GM18870 (cell line): ENCODE data around the gene KDM6B.

ENCODE experiments used
- ATAC-seq: cut with Tn5 transposase; IDR thresholded peaks from one replicate; pipeline ENCODE4 v1.9.1; 2021; ENCODE audit warnings: moderate library complexity; ENCODE audit not compliant: unreplicated experiment

The KDM6B gene

DNA sequence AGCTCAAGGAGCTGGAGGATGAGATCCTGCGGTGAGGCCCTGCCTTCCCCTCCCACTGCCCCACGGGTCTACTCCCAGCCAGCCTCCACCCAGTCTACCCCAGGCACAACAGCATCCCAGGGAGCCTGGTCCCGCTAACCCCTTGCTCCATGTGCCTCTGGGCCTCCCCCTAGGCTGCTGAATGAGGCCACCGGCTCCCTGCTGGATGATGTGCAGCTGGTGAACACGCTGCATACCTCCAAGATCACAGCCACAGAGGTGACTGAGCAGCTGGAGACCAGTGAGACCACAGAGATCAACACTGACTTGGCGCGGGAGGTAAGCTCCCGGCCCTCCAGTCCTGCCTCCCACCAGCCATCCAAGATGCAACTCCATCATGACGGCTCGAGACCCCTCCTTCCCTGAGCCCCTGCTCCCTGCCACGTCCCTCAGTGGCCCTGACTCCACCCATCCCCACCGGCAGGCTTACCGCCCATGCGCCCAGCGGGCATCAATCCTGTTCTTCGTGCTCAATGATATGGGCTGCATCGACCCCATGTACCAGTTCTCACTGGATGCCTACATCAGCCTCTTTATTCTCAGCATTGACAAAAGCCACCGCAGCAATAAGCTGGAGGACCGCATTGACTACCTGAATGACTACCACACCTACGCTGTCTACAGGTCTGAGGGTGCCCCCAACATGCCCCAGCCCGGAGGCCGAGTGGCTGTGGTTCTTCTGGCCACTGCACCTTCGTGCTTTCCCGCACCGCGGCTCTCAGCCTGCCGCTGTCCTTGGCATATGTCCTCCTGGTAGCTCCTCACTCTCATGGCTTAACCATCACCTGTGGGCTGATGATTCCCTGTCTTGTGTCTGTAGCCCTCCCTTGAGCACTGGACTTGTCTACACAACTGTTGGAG is 15.0 kb upstream of the KDM6B start:
- ATAC-seq: no peak

DNA sequence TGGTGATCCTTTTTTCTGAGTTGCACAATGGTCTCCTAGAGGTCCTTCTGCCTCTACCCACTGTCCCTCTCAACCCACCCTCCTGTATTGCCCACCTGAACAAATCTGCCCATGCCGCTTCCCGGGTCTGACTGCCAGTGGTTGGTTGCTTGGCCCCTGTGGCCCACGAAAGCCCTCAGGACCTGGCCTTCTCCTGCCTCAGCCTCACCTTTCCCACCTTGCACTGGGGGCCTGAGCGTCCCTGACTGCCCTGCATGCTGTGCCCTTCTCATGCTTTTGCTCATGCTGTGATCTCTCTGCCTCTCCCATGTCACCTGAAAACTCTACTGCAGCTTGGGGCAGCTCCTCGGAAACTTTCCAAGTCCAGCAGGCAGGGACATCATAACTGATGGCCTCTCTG is 13.8 kb upstream of the KDM6B start:
- no peak for ATAC-seq

DNA sequence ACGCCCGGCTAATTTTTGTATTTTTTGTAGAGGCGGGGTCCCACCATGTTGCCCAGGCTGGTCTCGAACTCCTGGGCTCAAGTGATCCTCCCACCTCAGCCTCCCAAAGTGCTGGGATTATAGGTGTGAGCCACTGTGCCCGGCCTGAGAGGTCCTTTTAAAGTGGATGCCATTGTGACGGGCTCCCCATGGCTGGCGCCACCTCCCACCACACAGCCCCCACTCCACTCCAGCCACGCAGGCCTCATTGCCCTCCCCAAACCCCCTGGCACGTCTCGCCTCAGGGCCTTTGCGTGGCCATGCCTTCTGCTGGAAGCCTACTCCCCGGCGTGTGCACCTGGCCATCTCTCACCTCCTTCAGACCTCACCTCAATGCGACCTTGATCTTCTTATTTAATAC is 11.9 kb upstream of the KDM6B start:
- no peak for ATAC-seq

DNA sequence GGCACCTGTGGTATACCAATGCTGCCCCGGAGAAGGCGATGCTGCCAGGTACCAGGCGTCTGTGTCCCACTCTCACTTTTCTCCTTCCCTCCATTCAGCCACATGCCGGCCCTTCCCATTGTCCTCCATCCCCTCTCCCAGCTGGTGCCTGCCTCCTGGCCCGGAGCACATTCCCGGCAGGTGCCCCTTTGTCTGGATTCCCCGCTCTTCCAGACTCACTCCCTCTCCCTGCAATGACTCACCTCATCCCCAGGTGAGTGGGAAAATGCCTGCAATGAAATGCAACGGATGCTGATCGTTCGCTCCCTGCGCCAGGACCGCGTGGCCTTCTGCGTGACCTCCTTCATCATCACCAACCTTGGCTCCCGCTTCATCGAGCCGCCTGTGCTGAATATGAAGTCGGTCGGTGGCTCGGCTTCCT is 10.4 kb upstream of the KDM6B start:
- no peak for ATAC-seq

GRCh38 chr17:7824021-7824924 is 9.7 kb upstream of the KDM6B start:
- no peak for ATAC-seq

- no peak for ATAC-seq
Observed at GRCh38 chr17:7825206-7825990, 8.6 kb upstream of the KDM6B start.

DNA sequence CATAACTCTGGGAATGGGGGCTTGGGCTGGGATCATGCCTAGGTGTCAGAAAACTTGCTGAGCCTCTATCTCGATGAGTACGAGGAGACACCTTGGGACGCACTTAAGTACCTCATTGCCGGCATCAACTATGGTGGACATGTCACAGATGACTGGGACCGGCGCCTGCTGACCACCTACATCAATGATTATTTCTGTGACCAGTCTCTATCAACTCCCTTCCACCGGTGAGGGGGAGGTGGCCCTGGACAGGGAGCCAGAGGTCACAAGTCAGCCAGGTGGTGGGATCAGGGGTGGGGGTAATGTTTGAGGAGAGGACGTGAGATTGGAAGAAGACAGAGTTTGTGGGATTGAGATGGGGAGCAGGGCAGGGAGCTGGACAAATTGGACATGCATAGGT is 3.4 kb upstream of the KDM6B start:
- no peak for ATAC-seq

- ATAC-seq: no peak
Observed at GRCh38 chr17:7831233-7831632, 2.8 kb upstream of the KDM6B start.

- ATAC-seq: no peak
Observed at GRCh38 chr17:7832431-7832830, 1.6 kb upstream of the KDM6B start.

- no peak for ATAC-seq
Observed at GRCh38 chr17:7833011-7833794, 814 bp upstream of the KDM6B start.

GRCh38 chr17:7834542-7834956 is 532 bp downstream of the KDM6B start:
- ATAC-seq: no peak

DNA sequence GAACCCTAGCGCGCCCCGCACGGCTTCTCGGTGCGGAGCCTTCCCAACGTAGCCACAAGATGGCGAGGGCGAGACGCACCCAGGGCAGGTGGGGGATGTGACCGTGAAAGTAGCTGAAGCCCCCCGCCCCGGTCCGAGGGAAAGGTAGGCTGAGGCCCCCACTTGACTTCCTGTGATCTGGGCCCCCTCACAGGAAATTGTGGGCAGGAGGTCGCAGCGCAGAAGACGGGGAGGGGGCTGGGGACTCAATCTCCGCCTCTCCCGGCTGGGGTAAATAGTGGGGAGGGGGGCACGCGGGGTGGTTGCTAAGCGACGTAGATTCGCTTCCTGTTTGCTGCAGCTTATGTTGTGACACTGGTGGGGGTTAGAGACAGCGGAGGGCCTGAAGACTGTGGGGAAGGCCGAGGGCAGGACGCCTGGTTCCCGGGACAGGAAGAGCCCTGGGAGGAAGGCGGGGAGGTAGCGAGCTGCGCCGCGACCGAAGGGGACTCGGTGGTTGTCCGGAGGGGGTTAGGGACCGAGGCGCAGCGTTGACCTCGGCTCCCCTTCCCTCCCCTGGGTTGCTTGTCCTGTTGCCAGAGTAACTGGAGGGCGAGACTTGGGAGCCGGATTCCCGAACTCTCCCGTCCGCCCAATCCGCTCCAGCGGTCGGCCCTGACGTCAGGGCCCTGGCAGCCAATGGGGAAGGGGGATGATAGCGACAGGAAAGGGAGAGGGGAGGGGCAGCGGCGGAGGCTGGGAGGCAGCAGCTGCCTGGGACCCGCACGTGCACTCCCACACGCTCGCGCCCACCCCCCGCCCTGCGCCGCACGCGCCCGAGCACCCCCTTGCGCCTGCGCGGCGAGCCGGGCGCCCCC is 1.2 kb downstream of the KDM6B start:
- peak; percentile 34 for ATAC-seq

DNA sequence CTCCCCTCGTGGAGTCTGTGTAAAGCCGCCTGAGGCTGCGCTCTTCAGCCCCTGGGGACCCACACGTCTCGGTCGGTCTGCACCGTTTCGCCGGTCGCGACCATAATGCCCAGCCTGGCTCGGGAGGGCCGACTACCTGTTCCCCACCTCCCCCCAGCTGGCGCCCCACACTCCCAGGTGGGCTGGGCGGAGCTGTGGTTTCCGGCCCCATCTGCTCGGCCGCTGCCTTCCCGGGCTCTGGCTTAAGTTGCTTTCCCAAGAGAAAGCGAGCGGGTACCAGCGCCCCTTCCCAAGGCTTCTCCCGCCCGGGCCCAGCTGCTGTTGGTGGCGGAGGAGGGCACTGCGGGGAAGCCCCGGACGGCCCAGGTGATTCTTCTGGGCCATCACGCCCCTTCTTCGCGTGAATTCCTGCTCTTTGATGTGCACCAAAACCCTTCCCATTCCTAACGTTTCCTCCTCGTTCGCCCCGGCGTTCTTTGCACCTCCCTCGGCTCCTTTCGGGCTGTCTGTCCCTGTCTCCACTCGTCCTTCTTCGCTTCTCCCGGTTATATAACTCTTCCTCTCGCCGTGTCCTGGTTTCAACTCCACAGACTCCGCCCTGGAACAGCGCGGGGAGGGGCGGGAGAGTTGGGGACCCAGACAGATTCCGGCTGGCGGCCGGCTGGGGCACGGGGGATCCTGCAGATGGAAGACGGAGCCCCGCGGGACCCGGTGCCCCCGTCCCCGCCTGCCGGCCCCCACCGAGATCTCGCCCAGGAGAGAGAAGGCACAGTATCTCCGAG is 2.0 kb downstream of the KDM6B start:
- peak; percentile 16 for ATAC-seq

DNA sequence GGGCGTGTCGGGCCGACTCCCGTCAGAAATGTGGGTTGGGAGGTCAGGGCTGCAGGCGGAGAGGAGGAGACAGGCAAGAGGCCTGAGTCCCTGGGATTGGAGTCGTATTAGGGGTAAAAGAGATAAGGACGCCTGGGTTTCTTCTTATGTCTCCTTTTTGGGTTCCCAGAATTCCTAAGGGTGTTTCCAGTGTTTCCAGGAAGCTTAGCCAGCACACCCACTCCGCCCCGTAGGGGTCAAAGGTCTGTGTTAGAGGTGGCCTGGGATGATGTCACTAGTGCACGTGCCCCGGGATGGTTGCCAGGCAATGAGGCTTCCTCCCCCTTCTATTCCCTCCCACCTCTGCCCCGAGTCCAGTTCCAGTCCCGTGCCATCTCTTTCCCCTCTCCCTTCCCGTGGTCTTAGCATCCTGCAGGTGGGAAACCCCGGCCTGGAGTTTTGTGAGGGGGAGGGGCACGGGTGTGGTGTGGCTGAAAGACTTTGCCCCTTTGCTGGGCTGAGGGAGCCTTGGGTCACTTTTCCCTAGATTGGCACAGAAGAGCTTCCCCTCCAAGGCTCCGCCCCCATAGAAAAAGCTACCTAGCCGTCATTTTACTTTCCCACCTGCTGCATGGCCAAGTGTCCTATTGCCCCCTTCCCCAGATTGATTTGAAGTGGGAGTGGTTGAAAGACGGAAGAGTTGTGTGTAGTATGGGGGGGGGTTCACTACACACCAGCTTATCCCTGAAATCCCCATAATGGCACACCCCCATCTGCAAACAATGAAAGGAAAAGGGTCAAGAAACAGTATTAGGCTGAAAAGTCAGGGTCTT is 2.8 kb downstream of the KDM6B start:
- ATAC-seq: no peak

DNA sequence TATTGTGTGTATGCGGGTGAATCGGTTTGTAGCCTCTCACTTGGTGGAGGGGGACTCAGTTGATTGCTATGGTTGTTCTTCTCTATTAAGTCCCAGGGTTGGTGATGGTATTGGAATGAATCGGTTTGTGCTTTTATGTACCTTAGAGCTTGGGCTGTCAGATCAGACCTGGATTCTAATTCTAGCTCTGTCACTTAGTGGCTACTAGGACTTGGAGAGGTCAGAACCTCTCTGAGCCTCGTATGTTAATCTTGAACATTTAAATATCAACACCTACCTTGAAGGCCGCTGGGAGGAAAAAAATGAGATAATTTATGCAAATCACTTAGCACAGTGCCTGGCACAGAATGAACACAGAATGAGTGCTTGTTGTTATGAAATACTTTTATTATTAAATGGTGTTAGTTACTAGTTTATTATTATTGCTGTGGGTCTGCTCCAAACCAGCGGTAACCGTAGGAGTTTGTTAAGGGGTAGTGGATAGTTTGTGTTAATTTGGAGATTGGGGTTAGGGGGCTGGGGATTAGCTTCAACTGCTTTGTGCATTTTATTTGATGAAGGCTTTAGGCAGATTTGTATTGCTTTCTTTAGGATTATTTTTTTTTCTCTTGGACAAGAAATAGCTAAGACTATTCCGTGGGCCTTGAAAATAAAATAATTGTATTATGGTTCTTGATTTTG is 3.5 kb downstream of the KDM6B start:
- ATAC-seq: no peak

DNA sequence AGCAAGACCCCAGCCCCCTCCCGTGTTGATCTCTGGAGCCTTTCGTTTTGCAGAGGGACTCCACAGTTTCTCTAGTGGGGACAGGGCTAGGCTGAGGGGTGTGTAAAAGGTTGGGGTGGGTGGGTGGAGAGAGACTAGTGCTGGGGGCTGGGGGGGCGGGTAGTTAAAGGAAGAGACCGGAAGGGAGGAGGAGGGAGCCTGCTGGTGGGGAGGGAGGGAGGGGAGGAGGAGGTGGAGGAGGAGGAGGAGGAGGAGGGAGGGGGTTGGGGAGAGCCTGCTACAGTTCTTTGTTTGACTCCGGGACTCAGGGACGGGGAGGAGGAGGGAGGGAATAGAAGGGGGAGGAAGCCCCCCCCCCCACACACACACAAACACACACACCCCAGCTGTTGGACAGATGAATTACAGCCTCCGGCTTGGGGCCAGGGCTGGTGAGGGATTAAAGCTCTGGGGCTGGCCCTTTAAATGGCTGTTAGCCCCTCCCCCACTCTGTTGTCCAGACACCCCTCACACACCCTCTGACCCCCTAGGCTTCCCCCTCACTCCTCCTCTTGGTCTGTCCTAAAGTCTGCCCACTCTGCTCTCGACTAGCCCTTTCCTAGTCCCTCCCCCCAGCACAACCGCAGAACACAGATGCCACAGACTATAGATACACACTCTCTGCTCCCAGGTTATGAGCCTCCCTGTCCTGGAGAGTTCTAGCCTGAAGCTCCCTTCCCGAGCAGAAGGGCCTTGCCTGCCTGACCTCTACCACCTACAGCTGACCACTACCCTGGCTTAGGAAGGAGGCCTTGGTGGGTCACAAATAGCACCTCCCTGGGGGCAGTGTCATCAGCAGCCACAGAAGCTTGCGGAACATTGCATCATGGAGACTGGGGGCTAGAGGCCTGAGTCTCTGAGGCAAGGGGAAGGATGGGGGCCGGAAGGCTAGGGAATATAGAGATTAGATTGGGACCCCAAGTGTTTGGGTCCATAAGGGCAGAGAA is 4.4 kb downstream of the KDM6B start:
- ATAC-seq: no peak
